Stimulated activated naive CD8-positive, alpha-beta T cell treated with anti-CD3 and anti-CD28 coated beads, Interleukin-15, amount 100 ng/mL, for 72 hours (primary cell): ENCODE data around the gene KITLG.
A peak's percentile ranks its signal among the peaks of the same experiment; 100 is the strongest.
"Not testable (repeated sequence)": the region's sequence is repeated elsewhere in the genome, so short reads cannot be mapped to it uniquely, and the experiment has no call there.

Source experiments
- ATAC-seq: fragments of 150-1000 bp; cut with Tn5 transposase; 2 replicates; pipeline ENCODE4 v1.10.0; 2021; ENCODE audit warnings: mild to moderate bottlenecking, moderate library complexity
- DNase-seq, 2 donors: peaks; one replicate each; pipeline ENCODE4 v3.0.0; 2021 to 2022
- H3K27ac Mint-ChIP-seq, 2 donors: one replicate each; pipeline ENCODE4 v1.8.0; 2022; ENCODE audit warnings: mild to moderate bottlenecking in 2 of 2, mixed read lengths in 2 of 2, moderate library complexity in 2 of 2
- H3K27me3 Mint-ChIP-seq: one replicate; pipeline ENCODE4 v1.8.0; 2022; ENCODE audit warnings: mixed read lengths
- H3K4me1 Mint-ChIP-seq: one replicate; pipeline ENCODE4 v1.8.0; 2022; ENCODE audit warnings: mild to moderate bottlenecking, mixed read lengths
- H3K4me3 Mint-ChIP-seq, 2 donors: one replicate each; pipeline ENCODE4 v1.8.0; 2022; ENCODE audit warnings: mild to moderate bottlenecking in 2 of 2, mixed read lengths in 2 of 2, moderate library complexity in 1 of 2
- H3K9me3 Mint-ChIP-seq, 2 donors: one replicate each; pipeline ENCODE4 v1.8.0; 2022; ENCODE audit warnings: mixed read lengths in 2 of 2

KITLG gene

GRCh38 chr12:88580051-88580871, at the start of gene KITLG:
Gene KITLG (minus strand): TSS chr12:88580471. CDS start chr12:88580278, 193 bp downstream.
- Mint-ChIP-seq H3K4me1 (peaks cover 14% of the 10 kb centered on the region), H3K27me3 (peaks cover 33% of the 10 kb centered on the region), H3K4me3 (peak within 1 kb of the TSS; percentile 79 to 85), H3K9me3 (peaks cover 0 to 6% of the 10 kb centered on the region in 2 donors), H3K27ac (no peak within 1 kb of the TSS)
- DNase-seq (peak; percentile 19 to 22), ATAC-seq (peak; percentile 88)

- Mint-ChIP-seq H3K9me3 (no peaks in the 10 kb centered on the region), H3K4me3 (no peak overlapping the region), H3K4me1 (no peaks in the 10 kb centered on the region), H3K27me3 (no peaks in the 10 kb centered on the region), H3K27ac (no peak overlapping the region)
- no peak for DNase-seq
- ATAC-seq = no peak
Measured at GRCh38 chr12:88628856-88629509, 48.7 kb upstream of the KITLG start.

- not testable (repeated sequence) for H3K27me3 Mint-ChIP-seq, ATAC-seq, H3K27ac Mint-ChIP-seq, H3K4me3 Mint-ChIP-seq, H3K4me1 Mint-ChIP-seq, DNase-seq, H3K9me3 Mint-ChIP-seq
Measured at GRCh38 chr12:88628035-88628434, 47.8 kb upstream of the KITLG start.

GRCh38 chr12:88627501-88627900, 47.2 kb upstream of the KITLG start:
- ATAC-seq = no peak
- no peaks in the 10 kb centered on the region for H3K9me3 Mint-ChIP-seq
- no peak overlapping the region for H3K27ac Mint-ChIP-seq
- no peak overlapping the region for H3K4me3 Mint-ChIP-seq
- no peaks in the 10 kb centered on the region for H3K27me3 Mint-ChIP-seq
- no peak for DNase-seq
- no peaks in the 10 kb centered on the region for H3K4me1 Mint-ChIP-seq

GRCh38 chr12:88625356-88625755, 45.1 kb upstream of the KITLG start:
- no peaks in the 10 kb centered on the region for H3K4me1 Mint-ChIP-seq
- no peaks in the 10 kb centered on the region for H3K9me3 Mint-ChIP-seq
- ATAC-seq = no peak

GRCh38 chr12:88624911-88625310, 44.6 kb upstream of the KITLG start:
- DNase-seq (no peak), ATAC-seq (no peak)
- Mint-ChIP-seq H3K9me3 (no peaks in the 10 kb centered on the region), H3K4me1 (no peaks in the 10 kb centered on the region), H3K4me3 (no peak overlapping the region), H3K27me3 (no peaks in the 10 kb centered on the region), H3K27ac (no peak overlapping the region)

More at GRCh38 chr12:88625356-88625755, 45.1 kb upstream of the KITLG start:
- no peaks in the 10 kb centered on the region for H3K27me3 Mint-ChIP-seq
- H3K27ac Mint-ChIP-seq = no peak overlapping the region
- DNase-seq = no peak
- no peak overlapping the region for H3K4me3 Mint-ChIP-seq

GRCh38 chr12:88623777-88624548, 43.7 kb upstream of the KITLG start:
- ATAC-seq (no peak), DNase-seq (no peak)
- no peak overlapping the region for H3K27ac Mint-ChIP-seq
- H3K9me3 Mint-ChIP-seq = no peaks in the 10 kb centered on the region
- H3K4me1 Mint-ChIP-seq = no peaks in the 10 kb centered on the region
- no peak overlapping the region for H3K4me3 Mint-ChIP-seq
- no peaks in the 10 kb centered on the region for H3K27me3 Mint-ChIP-seq

GRCh38 chr12:88617352-88617751, 37.1 kb upstream of the KITLG start:
- DNase-seq (no peak), ATAC-seq (no peak)
- H3K27ac Mint-ChIP-seq = no peak overlapping the region
- peaks cover 8 to 15% of the 10 kb centered on the region in 2 donors for H3K9me3 Mint-ChIP-seq
- H3K27me3 Mint-ChIP-seq = no peaks in the 10 kb centered on the region
- no peaks in the 10 kb centered on the region for H3K4me1 Mint-ChIP-seq
- no peak overlapping the region for H3K4me3 Mint-ChIP-seq

- H3K27ac Mint-ChIP-seq = no peak overlapping the region
- H3K4me3 Mint-ChIP-seq = no peak overlapping the region
- no peak for ATAC-seq
- no peaks in the 10 kb centered on the region for H3K4me1 Mint-ChIP-seq
- no peaks in the 10 kb centered on the region for H3K27me3 Mint-ChIP-seq
- no peak for DNase-seq
- H3K9me3 Mint-ChIP-seq = peaks cover 12 to 17% of the 10 kb centered on the region in 2 donors
Measured at GRCh38 chr12:88615490-88615889, 35.2 kb upstream of the KITLG start.

GRCh38 chr12:88604646-88605045, 24.4 kb upstream of the KITLG start:
- Mint-ChIP-seq H3K4me1 (no peaks in the 10 kb centered on the region), H3K9me3 (peaks cover 20 to 21% of the 10 kb centered on the region in 2 donors), H3K27me3 (no peaks in the 10 kb centered on the region), H3K4me3 (no peak overlapping the region), H3K27ac (no peak overlapping the region)
- DNase-seq (no peak), ATAC-seq (no peak)

- no peak for ATAC-seq
- no peaks in the 10 kb centered on the region for H3K27me3 Mint-ChIP-seq
- no peak overlapping the region for H3K27ac Mint-ChIP-seq
- no peak for DNase-seq
- no peak overlapping the region for H3K4me3 Mint-ChIP-seq
- H3K9me3 Mint-ChIP-seq = no peaks in the 10 kb centered on the region
- H3K4me1 Mint-ChIP-seq = no peaks in the 10 kb centered on the region
Measured at GRCh38 chr12:88600272-88600671, 20.0 kb upstream of the KITLG start.

- Mint-ChIP-seq H3K27me3 (no peaks in the 10 kb centered on the region), H3K4me1 (no peaks in the 10 kb centered on the region), H3K9me3 (no peaks in the 10 kb centered on the region), H3K27ac (no peak overlapping the region), H3K4me3 (no peak overlapping the region)
- ATAC-seq (no peak), DNase-seq (no peak)
Measured at GRCh38 chr12:88597365-88597764, 17.1 kb upstream of the KITLG start.

- Mint-ChIP-seq H3K4me1 (no peaks in the 10 kb centered on the region), H3K9me3 (no peaks in the 10 kb centered on the region), H3K4me3 (no peak overlapping the region), H3K27me3 (no peaks in the 10 kb centered on the region), H3K27ac (no peak overlapping the region)
- DNase-seq (no peak), ATAC-seq (no peak)
Measured at GRCh38 chr12:88595697-88596096, 15.4 kb upstream of the KITLG start.

- Mint-ChIP-seq H3K4me1 (no peaks in the 10 kb centered on the region), H3K27me3 (no peaks in the 10 kb centered on the region), H3K27ac (no peak overlapping the region), H3K9me3 (no peaks in the 10 kb centered on the region), H3K4me3 (no peak overlapping the region)
- DNase-seq (no peak), ATAC-seq (no peak)
Measured at GRCh38 chr12:88594780-88595179, 14.5 kb upstream of the KITLG start.

- Mint-ChIP-seq H3K27me3 (no peaks in the 10 kb centered on the region), H3K4me1 (no peaks in the 10 kb centered on the region), H3K4me3 (no peak overlapping the region), H3K27ac (no peak overlapping the region), H3K9me3 (peaks cover 6 to 9% of the 10 kb centered on the region in 2 donors)
- DNase-seq = no peak
- no peak for ATAC-seq
Measured at GRCh38 chr12:88591343-88591742, 11.1 kb upstream of the KITLG start.

GRCh38 chr12:88590851-88591250, 10.6 kb upstream of the KITLG start:
- no peak overlapping the region for H3K27ac Mint-ChIP-seq
- H3K9me3 Mint-ChIP-seq = peaks cover 9 to 10% of the 10 kb centered on the region in 2 donors
- no peak overlapping the region for H3K4me3 Mint-ChIP-seq
- ATAC-seq (no peak), DNase-seq (no peak)
- no peaks in the 10 kb centered on the region for H3K27me3 Mint-ChIP-seq
- no peaks in the 10 kb centered on the region for H3K4me1 Mint-ChIP-seq
